Erythroblast (primary cell): Measurements from ENCODE around the gene SORL1-AS1.

Source experiments
- GATA1 ChIP-seq: IDR thresholded peaks from 2 replicates; pipeline ENCODE4 v1.6.1; 2011; ENCODE audit warnings: low read depth, mild to moderate bottlenecking, control low read depth, low read length, moderate library complexity
- POLR2A ChIP-seq: IDR thresholded peaks from 2 replicates; pipeline ENCODE4 v1.6.1; 2011; ENCODE audit warnings: mild to moderate bottlenecking, low read length

- no peak for TF ChIP-seq POLR2A
- TF ChIP-seq GATA1 = no peak
These were observed 30.1 kb downstream of the SORL1-AS1 start for GRCh38 chr11:121422675-121423074.
